ENCODE measurements around the gene ZNF665.
"Not testable (repeated sequence)": the region's sequence is repeated elsewhere in the genome, so short reads cannot be mapped to it uniquely, and the experiment has no call there.

The ZNF665 gene

GRCh38 chr19:53158119-53158656 lies 35.0 kb downstream of the ZNF665 start:
- DNase-seq (ENCODE audit: low spot score) (peak; percentile 29), FAIRE-seq (no peak)

GRCh38 chr19:53157626-53158025 lies 35.5 kb downstream of the ZNF665 start:
- FAIRE-seq (no peak), DNase-seq (ENCODE audit: low spot score) (peak; percentile 11)

GRCh38 chr19:53156850-53157249 lies 36.3 kb downstream of the ZNF665 start:
- DNase-seq (ENCODE audit: low spot score) = no peak
- FAIRE-seq = no peak

DNA sequence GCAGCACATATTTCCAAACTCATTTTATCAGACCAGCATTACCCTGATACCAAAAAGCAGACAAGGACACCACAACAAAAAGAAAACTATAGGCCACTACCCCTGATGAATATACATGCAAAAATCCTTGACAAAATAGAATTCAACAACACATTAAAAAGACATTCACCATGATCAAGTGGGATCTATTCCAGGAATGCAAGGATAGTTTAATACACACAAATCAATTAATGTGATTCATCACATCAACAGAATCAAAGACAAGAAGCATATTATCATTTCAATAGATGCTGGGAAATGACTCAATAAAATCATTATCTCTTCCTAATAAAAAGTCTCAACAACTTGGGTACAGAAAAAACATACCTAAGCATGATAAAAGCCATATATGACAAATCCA lies 45.5 kb downstream of the ZNF665 start:
- DNase-seq (ENCODE audit: low spot score) = no peak
- no peak for FAIRE-seq

DNA sequence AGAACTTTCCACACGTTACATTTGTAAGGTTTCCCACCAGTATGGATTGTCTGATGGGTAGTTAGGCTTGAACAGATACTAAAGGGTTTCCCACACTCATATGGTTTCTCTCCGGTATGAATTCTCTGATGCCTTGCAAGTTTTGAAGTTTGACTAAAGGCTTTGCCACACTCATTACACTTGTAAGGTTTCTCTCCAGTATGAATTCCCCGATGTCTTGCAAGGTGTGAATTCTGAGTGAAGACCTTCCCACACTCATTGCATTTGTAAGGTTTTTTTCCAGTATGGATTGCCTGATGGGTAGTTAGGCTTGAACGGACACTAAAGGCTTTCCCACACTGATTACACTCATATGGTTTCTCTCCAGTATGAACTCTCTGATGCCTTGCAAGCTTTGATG lies 52.8 kb downstream of the ZNF665 start:
- DNase-seq (ENCODE audit: low spot score) (no peak), FAIRE-seq (no peak)

GRCh38 chr19:53136432-53136831 lies 56.7 kb downstream of the ZNF665 start:
- DNase-seq (ENCODE audit: low spot score) (no peak), FAIRE-seq (no peak)

DNA sequence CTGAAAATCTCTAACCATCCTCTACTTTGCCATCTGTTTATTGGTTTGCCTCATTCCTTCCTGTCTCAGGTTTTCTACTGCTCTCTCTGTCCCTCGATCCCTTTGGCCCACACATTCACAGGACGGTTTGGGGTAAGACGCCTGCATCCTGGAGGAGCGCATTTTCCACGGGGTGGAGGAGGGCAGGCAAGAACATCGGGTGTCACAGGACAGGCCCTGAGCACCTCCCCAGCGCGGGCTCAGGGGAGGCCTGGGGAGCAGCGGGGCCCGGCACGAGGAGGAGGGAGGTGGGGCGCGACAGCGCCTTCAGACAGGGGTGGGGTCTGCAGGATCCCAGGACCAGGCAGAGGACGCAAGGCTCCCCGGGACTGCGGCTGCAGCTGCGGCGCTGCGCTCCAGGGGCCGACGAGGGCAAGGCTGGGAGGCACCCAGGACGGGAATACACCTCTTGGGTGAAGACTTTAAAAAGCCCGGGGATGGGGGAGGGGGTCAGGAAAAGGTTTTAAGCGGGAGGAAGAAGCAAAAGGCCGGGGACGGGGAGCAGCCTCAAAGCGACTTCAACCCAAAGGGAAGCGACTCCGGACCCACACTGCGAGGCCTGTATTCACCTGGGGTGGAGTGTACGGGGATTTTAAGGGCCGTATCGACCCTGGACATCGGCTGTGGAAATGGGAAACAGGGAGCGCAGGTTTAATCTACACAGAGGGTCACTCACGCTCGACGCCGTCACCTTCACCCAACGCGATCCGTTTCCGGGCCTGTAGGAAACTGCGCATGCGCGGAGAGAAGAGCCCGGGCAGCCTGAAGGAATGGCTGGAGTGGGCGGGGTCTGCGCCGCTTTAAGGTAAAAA lies 60.8 kb downstream of the ZNF665 start, which contains the start of gene ZNF415:
TSS of gene ZNF415 (minus strand) at position 770 of the 851 bp plus-strand sequence. CDS start 10,234 bp downstream, outside the sequence.
- DNase-seq (ENCODE audit: low spot score) (peak; percentile 74), FAIRE-seq (no peak)

GRCh38 chr19:53131727-53132126 lies 61.4 kb downstream of the ZNF665 start:
- FAIRE-seq = no peak
- no peak for DNase-seq (ENCODE audit: low spot score)

DNA sequence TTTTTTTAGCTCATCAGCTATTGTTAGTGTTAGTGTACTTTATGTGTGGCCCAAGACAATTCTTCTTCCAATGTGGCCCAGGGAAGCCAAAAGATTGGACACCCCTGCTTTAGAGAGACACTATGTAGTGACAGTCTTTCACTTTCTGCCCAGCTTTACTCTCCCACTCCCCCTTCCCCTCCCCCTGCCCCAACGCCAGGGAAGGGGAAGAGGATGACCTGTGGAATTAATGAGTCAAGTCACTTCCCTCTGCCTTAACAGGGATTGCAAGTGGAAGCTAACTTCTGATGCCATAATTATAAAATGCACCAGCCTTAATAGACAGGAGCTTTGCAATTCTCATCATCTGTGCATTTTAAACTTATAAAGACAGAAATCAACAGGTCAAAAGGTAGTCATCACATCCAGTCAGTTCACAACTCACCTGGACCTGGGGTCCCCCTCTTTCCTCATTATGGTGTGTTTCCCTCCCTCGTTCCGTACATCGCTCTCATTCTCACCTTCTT lies 62.0 kb downstream of the ZNF665 start:
- DNase-seq (ENCODE audit: low spot score) = no peak
- no peak for FAIRE-seq

DNA sequence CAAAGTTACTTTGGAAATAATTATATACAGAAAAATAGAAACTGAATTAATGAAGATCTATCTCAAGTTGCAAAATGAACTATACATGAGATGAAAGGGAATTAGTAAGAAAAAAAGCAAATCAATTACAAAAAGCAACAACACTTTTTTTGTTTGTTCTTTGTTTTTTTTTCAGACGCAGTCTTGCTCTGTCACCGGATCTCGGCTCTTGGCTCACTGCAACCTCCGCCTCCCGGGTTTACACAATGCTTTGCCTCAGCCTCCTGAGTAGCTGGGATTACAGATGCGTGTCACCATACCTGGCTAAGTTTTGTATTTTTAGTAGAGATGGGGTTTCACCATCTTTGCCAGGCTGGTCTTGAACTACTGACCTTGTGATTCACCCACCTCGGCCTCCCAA lies 62.7 kb downstream of the ZNF665 start:
- DNase-seq (ENCODE audit: low spot score) = no peak
- FAIRE-seq = no peak

- FAIRE-seq; DNase-seq (ENCODE audit: low spot score): not testable (repeated sequence)
Measured at GRCh38 chr19:53126733-53127526, 66.2 kb downstream of the ZNF665 start.

DNA sequence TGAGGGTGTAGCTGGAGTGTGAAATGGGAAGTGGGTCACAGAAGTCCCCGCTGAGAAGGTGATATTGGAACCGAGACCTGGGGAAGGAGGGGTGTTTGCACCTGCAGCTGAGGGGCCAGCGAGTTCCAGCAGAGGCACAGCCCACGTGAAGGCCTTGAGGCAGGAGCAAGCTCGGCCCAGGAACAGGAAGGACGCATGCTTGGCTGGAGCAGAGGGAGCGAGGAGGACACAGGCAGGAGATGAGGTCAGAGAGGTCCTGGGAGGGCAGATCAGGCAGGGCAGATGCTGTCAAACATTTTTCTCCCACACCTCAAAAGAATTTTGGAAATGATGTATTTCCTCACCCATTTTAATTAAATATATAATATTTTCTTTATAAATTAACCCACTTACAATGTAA lies 69.8 kb downstream of the ZNF665 start:
- DNase-seq (ENCODE audit: low spot score) (no peak), FAIRE-seq (no peak)
